Uterus (tissue), 4 donors: ENCODE measurements around the gene PTPRG. TPM values are rescaled to one million over a fixed set of nuclear protein-coding genes. Genes with fewer than 3 reads are reported as not detected.

ENCODE experiments used
- DNase-seq, 2 donors: peaks; one replicate each; pipeline ENCODE4 v3.0.0-alpha.2; 2019 to 2020
- H3K27ac ChIP-seq, 2 donors: fragments of 200-600 bp; sonication (generic); 1 replicate in 1 of 2; 2 replicates in 1 of 2; pipeline ENCODE4 v1.5.1; 2016 to 2018
- H3K27me3 ChIP-seq, 2 donors: fragments of 200-600 bp; sonication (generic); one replicate each; pipeline ENCODE4 v1.5.1; 2018 to 2019; ENCODE audit warnings: control low read depth in 1 of 2
- H3K36me3 ChIP-seq, 2 donors: fragments of 200-600 bp; sonication (generic); one replicate each; pipeline ENCODE4 v1.5.1; 2019; ENCODE audit warnings: control low read depth in 1 of 2
- H3K4me1 ChIP-seq, 2 donors: fragments of 200-600 bp; sonication (generic); one replicate each; pipeline ENCODE4 v1.5.1; 2018 to 2019; ENCODE audit warnings: control low read depth in 1 of 2
- H3K4me3 ChIP-seq, 2 donors: fragments of 200-600 bp; sonication (generic); 1 replicate in 1 of 2; 2 replicates in 1 of 2; pipeline ENCODE4 v1.5.1; 2018 to 2019; ENCODE audit warnings: mild to moderate bottlenecking in 1 of 2
- H3K9me3 ChIP-seq, 2 donors: fragments of 200-600 bp; sonication (generic); one replicate each; pipeline ENCODE4 v1.5.1; 2019; ENCODE audit warnings: control low read depth in 1 of 2
- CTCF ChIP-seq, 4 experiments: fragments of 200-600 bp in 2 of 4; fragments of 450-650 bp in 2 of 4; sonication (generic) in 2 of 4; IDR thresholded peaks; one replicate each; pipeline ENCODE4 v1.5.1; 2016 to 2019; ENCODE audit warnings: antibody characterized with exemption in 4 of 4, mild to moderate bottlenecking in 2 of 4, moderate library complexity in 1 of 4
- POLR2A ChIP-seq, 2 donors: fragments of 450-650 bp; IDR thresholded peaks; one replicate each; pipeline ENCODE4 v1.6.1; 2016; ENCODE audit warnings: antibody characterized with exemption in 2 of 2, mild to moderate bottlenecking in 1 of 2, moderate library complexity in 1 of 2
- intact Hi-C: fragments of 100-400 bp; cut with DNase I; formaldehyde crosslinking; loops from one replicate; pipeline ENCODE4 v1.15.1; 2023; ENCODE audit warnings: low total_unique reads
- total RNA-seq, 4 donors: library from RNA; depleted of rRNA in 3 of 4; stranded (reverse); fragments of >200 nt in 3 of 4; gene quantifications; one replicate each; pipeline versions ENCODE4 v1.1.0 to v1.2.4, GENCODE V29; 2014 to 2023
- donor health status: DM: yes; HTN: yes; CAD: no.

Gene PTPRG
- total RNA-seq, 4 donors from 2014 or later, result 43.5 to 136 (median 62.6) TPM

- no peaks in the 10 kb centered on the region for H3K4me1 ChIP-seq
- DNase-seq, result no peak
- TF ChIP-seq POLR2A (IDR thresholded peaks at IDR 0.05) (no peak), CTCF (IDR thresholded peaks at IDR 0.05) (no peak)
- H3K4me3 ChIP-seq, result no peak overlapping the region
- no peaks in the 10 kb centered on the region for H3K36me3 ChIP-seq
- intact Hi-C loops, result no loop called here
- H3K27me3 ChIP-seq, result no peaks in the 10 kb centered on the region
- H3K9me3 ChIP-seq, result no peaks in the 10 kb centered on the region
- no peak overlapping the region for H3K27ac ChIP-seq
Measured at GRCh38 chr3:62057339-62058047, 496.1 kb downstream of the PTPRG start.

GRCh38 chr3:62065985-62066693 lies 504.8 kb downstream of the PTPRG start:
- no peaks in the 10 kb centered on the region for H3K4me1 ChIP-seq
- intact Hi-C loops, result no loop called here
- no peaks in the 10 kb centered on the region for H3K27me3 ChIP-seq
- no peaks in the 10 kb centered on the region for H3K36me3 ChIP-seq
- no peaks in the 10 kb centered on the region for H3K9me3 ChIP-seq
- no peak for TF ChIP-seq CTCF (IDR thresholded peaks at IDR 0.05)
- no peak for TF ChIP-seq POLR2A (IDR thresholded peaks at IDR 0.05)
- H3K4me3 ChIP-seq, result no peak overlapping the region
- DNase-seq, result no peak
- H3K27ac ChIP-seq, result no peak overlapping the region

- TF ChIP-seq CTCF (IDR thresholded peaks at IDR 0.05) (no peak), POLR2A (IDR thresholded peaks at IDR 0.05) (no peak)
- Histone ChIP-seq H3K27me3 (no peaks in the 10 kb centered on the region), H3K36me3 (no peaks in the 10 kb centered on the region), H3K27ac (no peak overlapping the region), H3K4me1 (no peaks in the 10 kb centered on the region), H3K9me3 (no peaks in the 10 kb centered on the region), H3K4me3 (no peak overlapping the region)
- no peak for DNase-seq
- intact Hi-C loops, result no loop called here
Measured at GRCh38 chr3:62068337-62068736, 507.0 kb downstream of the PTPRG start.

- intact Hi-C loops, result no loop called here
- Histone ChIP-seq H3K4me1 (no peaks in the 10 kb centered on the region), H3K27ac (no peak overlapping the region), H3K4me3 (no peak overlapping the region), H3K9me3 (no peaks in the 10 kb centered on the region), H3K36me3 (no peaks in the 10 kb centered on the region), H3K27me3 (no peaks in the 10 kb centered on the region)
- no peak for TF ChIP-seq POLR2A (IDR thresholded peaks at IDR 0.05)
- no peak for TF ChIP-seq CTCF (IDR thresholded peaks at IDR 0.05)
- no peak for DNase-seq
Measured at GRCh38 chr3:62070891-62071290, 509.5 kb downstream of the PTPRG start.

GRCh38 chr3:62073038-62073437 lies 511.7 kb downstream of the PTPRG start:
- intact Hi-C loops, result no loop called here
- Histone ChIP-seq H3K27me3 (no peaks in the 10 kb centered on the region), H3K4me3 (no peak overlapping the region), H3K27ac (no peak overlapping the region), H3K4me1 (no peaks in the 10 kb centered on the region), H3K36me3 (no peaks in the 10 kb centered on the region), H3K9me3 (no peaks in the 10 kb centered on the region)
- no peak for DNase-seq
- TF ChIP-seq CTCF (IDR thresholded peaks at IDR 0.05) (no peak), POLR2A (IDR thresholded peaks at IDR 0.05) (no peak)
